Heart left ventricle (tissue), 13 donors: ENCODE measurements around the gene SMIM10L2A.

ENCODE experiments used
- CTCF ChIP-seq, 12 donors: fragments of 200-600 bp; sonication (generic) in 4 of 12; IDR thresholded peaks; one replicate each; pipeline versions ENCODE4 v1.5.0 to v1.8.0; 2018 to 2022; ENCODE audit warnings: antibody characterized with exemption in 12 of 12, mild to moderate bottlenecking in 5 of 12
- POLR2A ChIP-seq, 2 donors: fragments of 450-650 bp; IDR thresholded peaks; one replicate each; pipeline ENCODE4 v1.6.1; 2017; ENCODE audit warnings: antibody characterized with exemption in 2 of 2, mild to moderate bottlenecking in 2 of 2, moderate library complexity in 2 of 2
- donor health status: ischemic (EF 13 %, LVEDD 7.1; RV severe dilation, severe dysfunction).
- donor health status: DM: no; HTN: yes; CAD: no.
- donor health status: DM: no; HTN: no; CAD: no.
- donor health status: ischemic (EF 25% LVEDD 6.9; RV normal size, moderate dysfunction).
- donor health status: ischemic (EF 25% LVEDD 5.7; RV mildly dilated, moderate dysfunction).
- donor health status: ischemic (EF 35%, LVEDD 5.7; RV mildly dilated, moderate dysfunction).
- donor health status: nonischemic (EF 11% LVEDD 7.7; RV severe dilation, severe dysfunction).
- donor health status: DM: yes; HTN: yes; CAD: no.
- donor health status: PGD.
- donor health status: ischemic (EF 29% LVEDD 5.4; RV normal size, mild dysfunction).
- donor health status: nonischemic (EF 23%, LVEDD 6.1; RV moderate dilation, normal function).

- TF ChIP-seq CTCF (IDR thresholded peaks at IDR 0.05) = no peak
- no peak for TF ChIP-seq POLR2A (IDR thresholded peaks at IDR 0.05)
Observed at GRCh38 chrX:135416546-135416945, 5.2 kb upstream of the SMIM10L2A start.
